GM12873 (cell line): ENCODE measurements around the gene NFKBIA.

ENCODE experiments used
- TF ChIP-seq, protein P1 (sequence below): IDR thresholded peaks from 2 replicates; pipeline ENCODE4 v1.5.1; 2012; ENCODE audit warnings: low read depth, mild to moderate bottlenecking, moderate library complexity, low read length, control low read depth; ENCODE audit not compliant: insufficient read depth; ENCODE audit errors: missing control alignments

Gene NFKBIA

DNA sequence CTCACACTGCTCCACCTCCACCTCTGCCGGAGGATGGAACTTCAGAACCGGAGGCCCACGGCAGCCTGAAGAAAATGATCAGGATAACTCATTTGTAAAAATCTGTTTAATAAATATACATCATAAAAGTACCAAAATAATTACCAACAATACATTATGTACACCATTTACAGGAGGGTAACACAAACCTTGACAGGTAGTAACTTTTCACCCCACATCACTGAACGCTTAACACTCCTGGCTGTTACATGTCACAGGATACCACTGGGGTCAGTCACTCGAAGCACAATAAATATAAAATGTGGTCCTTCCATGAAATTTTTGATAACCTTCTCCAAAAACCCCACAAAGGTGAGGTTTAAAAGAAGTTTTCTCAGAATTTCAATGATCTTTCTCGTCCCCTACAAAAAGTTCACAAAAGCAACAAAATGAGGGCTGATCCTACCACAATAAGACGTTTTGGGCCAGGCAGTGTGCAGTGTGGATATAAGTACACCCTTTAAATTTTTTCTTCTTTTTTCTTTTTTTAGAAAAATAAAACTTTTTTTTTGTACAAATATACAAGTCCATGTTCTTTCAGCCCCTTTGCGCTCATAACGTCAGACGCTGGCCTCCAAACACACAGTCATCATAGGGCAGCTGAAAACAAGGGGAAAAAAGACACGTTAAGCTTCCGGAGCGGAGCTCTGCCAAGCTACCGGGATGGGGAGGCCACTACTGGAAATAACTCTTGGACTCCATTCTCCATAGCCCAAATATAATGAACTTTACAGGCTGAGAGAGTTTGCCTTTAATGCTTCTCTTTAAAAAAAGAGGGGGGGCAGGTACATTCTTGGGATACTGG lies 2.9 kb downstream of the NFKBIA start:
- TF ChIP-seq, protein P1, sequence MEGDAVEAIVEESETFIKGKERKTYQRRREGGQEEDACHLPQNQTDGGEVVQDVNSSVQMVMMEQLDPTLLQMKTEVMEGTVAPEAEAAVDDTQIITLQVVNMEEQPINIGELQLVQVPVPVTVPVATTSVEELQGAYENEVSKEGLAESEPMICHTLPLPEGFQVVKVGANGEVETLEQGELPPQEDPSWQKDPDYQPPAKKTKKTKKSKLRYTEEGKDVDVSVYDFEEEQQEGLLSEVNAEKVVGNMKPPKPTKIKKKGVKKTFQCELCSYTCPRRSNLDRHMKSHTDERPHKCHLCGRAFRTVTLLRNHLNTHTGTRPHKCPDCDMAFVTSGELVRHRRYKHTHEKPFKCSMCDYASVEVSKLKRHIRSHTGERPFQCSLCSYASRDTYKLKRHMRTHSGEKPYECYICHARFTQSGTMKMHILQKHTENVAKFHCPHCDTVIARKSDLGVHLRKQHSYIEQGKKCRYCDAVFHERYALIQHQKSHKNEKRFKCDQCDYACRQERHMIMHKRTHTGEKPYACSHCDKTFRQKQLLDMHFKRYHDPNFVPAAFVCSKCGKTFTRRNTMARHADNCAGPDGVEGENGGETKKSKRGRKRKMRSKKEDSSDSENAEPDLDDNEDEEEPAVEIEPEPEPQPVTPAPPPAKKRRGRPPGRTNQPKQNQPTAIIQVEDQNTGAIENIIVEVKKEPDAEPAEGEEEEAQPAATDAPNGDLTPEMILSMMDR: no peak

DNA sequence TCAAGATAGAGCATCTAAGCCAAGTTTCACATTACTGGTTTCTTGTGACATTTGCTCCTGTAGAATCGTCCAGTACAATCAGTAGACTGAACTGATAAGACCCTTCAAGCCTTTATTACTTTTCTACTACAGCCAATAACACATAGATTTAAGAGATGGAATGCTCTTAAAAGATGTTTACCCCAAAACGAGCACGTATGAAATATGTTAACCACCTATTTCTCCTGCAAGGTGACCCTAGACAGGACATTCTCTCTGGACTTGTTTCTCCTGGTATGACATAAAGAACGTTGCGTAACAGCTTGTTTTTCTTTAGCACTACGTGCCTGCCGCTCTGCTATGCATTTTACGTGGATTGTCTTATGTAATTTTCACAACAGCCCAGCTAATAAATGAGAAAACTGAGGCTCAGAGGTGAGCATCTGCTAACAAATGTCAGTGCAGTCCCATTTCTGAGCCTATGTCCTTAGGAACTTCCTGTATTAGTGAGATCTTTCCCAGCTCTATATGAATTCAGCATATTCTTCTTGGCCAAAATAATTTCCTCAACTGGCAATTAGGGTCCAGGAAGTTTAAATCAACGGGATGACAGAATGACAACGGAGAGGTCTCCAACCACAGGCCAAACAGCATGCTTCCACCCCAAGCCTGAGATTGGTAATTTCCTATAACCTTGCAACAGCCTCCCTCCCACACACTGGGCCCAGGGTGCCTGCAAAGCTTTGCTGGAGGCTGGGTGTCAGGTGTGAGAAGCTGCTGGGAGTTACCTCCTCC lies 3.7 kb downstream of the NFKBIA start:
- TF ChIP-seq, protein P1: no peak

DNA sequence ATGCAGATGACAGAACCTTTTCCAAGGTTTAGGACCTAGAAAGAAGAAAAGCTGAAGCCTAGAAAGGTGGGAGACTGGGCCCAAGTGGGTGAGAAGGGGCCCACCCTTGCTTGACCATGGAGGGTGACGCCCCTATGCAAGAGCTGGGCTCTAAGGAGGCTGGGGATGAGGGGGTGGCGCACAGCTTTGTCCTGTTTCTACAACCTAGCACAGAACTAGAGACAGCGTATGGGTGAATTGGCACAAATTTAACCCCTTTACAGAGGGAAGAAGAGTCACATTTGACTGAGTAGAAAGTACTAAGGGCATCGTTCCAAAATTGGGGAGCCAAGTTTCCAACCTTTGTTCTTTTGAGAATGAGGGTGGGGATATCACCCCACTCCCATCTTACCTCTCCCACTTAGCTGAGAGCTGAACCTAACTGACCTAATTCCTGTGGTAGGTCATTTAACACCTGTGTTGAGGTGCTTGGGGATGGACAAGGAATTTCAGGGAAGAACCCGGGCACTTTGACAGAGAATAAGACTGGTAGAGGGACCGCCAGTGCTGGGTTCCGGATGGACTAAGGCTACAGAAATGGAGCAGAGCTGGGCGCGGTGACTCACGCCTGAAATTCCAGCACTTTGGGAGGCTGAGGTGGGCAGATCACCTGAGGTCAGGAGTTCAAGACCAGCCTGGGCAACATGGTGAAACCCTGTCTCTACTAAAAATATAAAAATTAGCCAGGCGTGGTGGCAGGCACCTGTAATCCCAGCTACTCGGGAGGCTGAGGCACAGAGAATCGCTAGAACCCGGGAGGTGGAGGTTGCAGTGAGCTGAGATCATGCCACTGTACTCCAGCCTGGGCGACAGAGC lies 5.2 kb downstream of the NFKBIA start:
- TF ChIP-seq, protein P1: no peak

DNA sequence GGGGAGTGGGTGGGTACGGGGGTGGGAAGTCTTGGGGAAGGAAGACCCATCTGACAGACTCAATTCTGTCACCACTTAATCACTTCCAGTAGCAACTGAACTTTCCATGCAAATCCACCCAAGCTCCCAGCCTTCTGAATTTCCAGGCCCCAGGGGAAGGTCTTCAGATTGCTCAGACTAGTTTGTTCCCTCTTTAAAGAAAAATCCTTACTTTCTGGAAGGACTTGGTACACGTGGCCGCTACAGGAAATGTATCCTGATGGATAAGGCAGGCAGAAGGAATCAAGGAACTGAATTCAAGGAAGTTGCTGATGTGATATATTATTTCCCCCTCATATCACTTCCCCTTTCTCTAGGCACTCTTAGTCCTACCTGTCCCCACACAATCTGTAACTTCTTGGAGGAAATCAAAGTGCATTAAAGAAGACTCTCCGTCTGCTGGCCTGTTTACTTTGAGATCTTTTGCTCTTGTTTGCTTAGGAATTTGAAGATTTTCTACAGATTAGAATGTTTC lies 6.4 kb downstream of the NFKBIA start:
- TF ChIP-seq, protein P1: no peak

DNA sequence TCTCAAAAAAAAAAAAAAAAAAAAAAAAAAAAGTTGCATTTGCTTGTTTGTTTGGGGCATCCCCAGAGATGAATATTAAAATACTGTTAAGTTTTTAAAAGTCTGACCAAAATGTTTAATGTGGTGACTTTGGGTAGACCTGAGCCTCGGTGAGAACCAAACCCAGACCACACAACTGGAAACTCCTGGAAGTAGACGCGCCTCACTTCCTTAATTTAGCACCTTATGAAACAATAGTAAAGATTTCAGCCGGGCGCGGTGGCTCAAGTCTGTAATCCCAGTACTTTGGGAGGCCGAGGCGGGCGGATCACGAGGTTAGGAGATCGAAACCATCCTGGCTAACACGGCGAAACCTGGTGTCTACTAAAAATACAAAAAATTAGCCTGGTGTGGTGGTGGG lies 9.3 kb downstream of the NFKBIA start:
- TF ChIP-seq, protein P1: no peak

DNA sequence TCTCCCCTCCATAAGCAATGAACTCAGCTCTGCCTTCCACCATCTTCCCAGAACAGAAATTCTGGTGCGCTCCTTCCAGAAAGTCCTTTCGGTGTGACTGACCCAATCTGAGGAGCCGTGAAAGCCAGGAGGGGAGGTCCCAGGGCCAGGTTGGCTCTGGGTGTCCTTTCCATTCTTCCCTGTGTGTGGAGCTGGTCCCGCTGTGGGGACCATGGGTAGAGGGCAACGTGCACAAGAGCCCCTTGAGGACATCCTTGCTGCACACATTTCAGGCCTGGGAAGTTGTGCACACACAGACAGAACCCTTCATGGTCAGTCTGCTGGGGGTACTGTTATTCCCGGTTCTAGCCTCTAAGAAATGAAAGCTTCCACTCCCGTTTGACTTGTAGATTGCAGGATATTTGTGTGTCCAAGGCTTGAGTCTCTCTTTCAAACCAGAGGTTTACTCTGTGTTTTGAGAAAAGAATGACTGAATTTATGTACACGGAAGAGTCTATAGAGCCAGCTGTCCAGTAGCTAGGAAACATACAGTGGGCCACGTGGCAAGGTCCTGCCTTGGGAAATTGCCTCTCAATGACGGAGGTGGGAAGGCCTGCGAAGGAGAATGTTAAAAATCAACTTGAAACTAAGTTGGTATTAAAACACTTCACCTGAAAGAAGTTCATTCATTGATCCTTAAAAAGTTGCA lies 10.1 kb downstream of the NFKBIA start:
- TF ChIP-seq, protein P1: no peak
